Cardiac muscle cell (in vitro differentiated cells and primary cell): ENCODE measurements around the gene CHRND. TPM values are rescaled to one million over a fixed set of nuclear protein-coding genes. Genes with fewer than 3 reads are reported as not detected.

Source experiments
- DNase-seq, 2 donors: peaks; one replicate each; pipeline versions ENCODE4 v3.0.0 to v3.0.0-alpha.2; 2010 to 2017; ENCODE audit warnings: low read depth in 1 of 2, low spot score in 1 of 2
- H3K27ac ChIP-seq: fragments of 200-600 bp; sonication (generic); 2 replicates; pipeline ENCODE4 v1.5.1; 2016
- H3K27me3 ChIP-seq: fragments of 200-600 bp; sonication (generic); 2 replicates; pipeline ENCODE4 v1.6.0; 2016; ENCODE audit warnings: control low read depth
- H3K36me3 ChIP-seq: fragments of 200-600 bp; sonication (generic); 2 replicates; pipeline ENCODE4 v1.5.1; 2016; ENCODE audit warnings: control low read depth
- H3K4me1 ChIP-seq: fragments of 200-600 bp; sonication (generic); 2 replicates; pipeline ENCODE4 v1.8.1; 2017; ENCODE audit warnings: low read depth, mild to moderate bottlenecking, mixed run types
- H3K4me3 ChIP-seq: fragments of 200-600 bp; sonication (generic); 2 replicates; pipeline ENCODE4 v1.5.1; 2016; ENCODE audit warnings: mild to moderate bottlenecking
- H3K9me3 ChIP-seq: fragments of 200-600 bp; sonication (generic); 2 replicates; pipeline ENCODE4 v1.5.1; 2017; ENCODE audit warnings: low read depth, mild to moderate bottlenecking, control low read depth
- polyA plus RNA-seq: library from polyadenylated mRNA; unstranded; fragments of >200 nt; fragmentation: Nextera tagmentation; extraction: Ambion mirVana; gene quantifications from 2 replicates; pipeline ENCODE4 v1.2.1, GENCODE V29; 2016
- total RNA-seq: library from RNA; depleted of rRNA; stranded (reverse); fragments of >200 nt; gene quantifications from 2 replicates; pipeline ENCODE4 v1.2.3, GENCODE V29; 2016
- TF ChIP-seq, protein P1 (sequence below): IDR thresholded peaks from 2 replicates; pipeline ENCODE4 v1.5.1; 2012; ENCODE audit warnings: low read depth, mild to moderate bottlenecking, low read length

CHRND gene
- total and polyA plus RNA-seq, 2 experiments from 2014 or later: 0.05 to 0.09 TPM

DNA sequence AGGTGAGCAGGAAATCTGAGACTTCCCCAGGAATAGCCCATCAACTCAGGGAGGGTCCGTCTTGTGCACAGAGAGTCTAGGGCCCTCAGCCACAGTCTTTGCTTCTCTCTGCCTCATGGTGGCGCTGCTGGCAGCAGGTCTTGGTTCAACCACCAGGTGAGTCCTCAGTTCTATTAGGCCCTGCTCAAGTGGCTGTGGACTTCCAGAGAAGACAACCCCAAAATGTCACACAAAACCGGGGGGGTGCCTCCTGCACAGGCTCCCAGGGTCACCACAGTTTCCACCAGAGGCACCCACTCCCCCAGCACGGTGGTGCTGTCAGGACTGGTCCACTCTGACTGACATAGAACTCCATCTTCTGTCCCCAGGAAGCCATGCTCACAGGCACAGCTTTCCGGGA, 11.1 kb downstream of the CHRND start:
- Histone ChIP-seq H3K4me1 (peaks cover 15% of the 10 kb centered on the region), H3K36me3 (no peaks in the 10 kb centered on the region), H3K9me3 (no peaks in the 10 kb centered on the region), H3K27me3 (no peaks in the 10 kb centered on the region), H3K27ac (no peak overlapping the region), H3K4me3 (no peak overlapping the region)
- TF ChIP-seq, protein P1, sequence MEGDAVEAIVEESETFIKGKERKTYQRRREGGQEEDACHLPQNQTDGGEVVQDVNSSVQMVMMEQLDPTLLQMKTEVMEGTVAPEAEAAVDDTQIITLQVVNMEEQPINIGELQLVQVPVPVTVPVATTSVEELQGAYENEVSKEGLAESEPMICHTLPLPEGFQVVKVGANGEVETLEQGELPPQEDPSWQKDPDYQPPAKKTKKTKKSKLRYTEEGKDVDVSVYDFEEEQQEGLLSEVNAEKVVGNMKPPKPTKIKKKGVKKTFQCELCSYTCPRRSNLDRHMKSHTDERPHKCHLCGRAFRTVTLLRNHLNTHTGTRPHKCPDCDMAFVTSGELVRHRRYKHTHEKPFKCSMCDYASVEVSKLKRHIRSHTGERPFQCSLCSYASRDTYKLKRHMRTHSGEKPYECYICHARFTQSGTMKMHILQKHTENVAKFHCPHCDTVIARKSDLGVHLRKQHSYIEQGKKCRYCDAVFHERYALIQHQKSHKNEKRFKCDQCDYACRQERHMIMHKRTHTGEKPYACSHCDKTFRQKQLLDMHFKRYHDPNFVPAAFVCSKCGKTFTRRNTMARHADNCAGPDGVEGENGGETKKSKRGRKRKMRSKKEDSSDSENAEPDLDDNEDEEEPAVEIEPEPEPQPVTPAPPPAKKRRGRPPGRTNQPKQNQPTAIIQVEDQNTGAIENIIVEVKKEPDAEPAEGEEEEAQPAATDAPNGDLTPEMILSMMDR: peak; percentile 31
- peak in 1 of 2 donors; percentile 52 for DNase-seq

DNA sequence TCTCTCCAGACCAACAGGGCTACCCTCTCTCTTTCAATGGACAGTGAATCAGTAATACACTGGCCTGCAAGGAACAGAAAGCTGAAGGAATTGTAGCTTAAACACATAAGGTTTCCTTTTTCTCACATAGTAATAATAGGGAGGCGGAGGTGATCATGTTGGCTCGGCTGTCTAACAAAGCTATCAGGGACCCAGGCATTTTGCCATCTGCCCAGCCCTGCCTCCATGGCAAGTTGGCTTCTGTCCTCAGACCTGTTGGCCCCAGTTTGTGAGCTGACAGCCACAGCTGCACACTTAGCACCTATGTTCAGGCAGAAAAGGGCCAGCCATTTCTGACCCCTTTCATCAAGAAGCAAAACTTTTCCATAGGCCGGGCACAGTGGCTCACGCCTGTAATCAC, 11.5 kb downstream of the CHRND start:
- no peak for DNase-seq
- TF ChIP-seq, protein P1: no peak
- Histone ChIP-seq H3K9me3 (no peaks in the 10 kb centered on the region), H3K4me1 (peaks cover 15% of the 10 kb centered on the region), H3K27ac (no peak overlapping the region), H3K27me3 (no peaks in the 10 kb centered on the region), H3K4me3 (no peak overlapping the region), H3K36me3 (no peaks in the 10 kb centered on the region)

DNA sequence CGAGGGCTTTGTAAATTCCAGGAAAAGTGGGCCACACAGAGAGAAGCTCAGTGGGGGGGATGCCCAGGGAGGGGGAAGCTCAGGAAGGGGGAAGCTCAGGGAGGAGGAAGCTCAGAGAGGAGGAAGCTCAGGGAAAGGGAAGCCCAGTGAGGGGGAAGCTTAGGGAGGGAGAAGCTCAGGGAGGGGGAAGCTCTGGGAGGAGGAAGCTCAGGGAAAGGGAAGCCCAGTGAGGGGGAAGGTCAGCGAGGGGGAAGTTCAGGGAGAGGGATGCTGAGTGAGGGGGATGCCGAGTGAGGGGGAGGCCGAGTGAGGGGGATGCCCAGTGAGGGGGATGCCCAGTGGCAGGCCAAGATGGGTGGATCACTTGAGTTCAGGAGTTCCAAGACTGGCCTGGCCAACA, 12.7 kb downstream of the CHRND start:
- Histone ChIP-seq H3K27me3 (no peaks in the 10 kb centered on the region), H3K9me3 (no peaks in the 10 kb centered on the region), H3K4me1 (peaks cover 15% of the 10 kb centered on the region), H3K36me3 (no peaks in the 10 kb centered on the region), H3K27ac (no peak overlapping the region), H3K4me3 (no peak overlapping the region)
- no peak for DNase-seq
- TF ChIP-seq, protein P1: no peak

DNA sequence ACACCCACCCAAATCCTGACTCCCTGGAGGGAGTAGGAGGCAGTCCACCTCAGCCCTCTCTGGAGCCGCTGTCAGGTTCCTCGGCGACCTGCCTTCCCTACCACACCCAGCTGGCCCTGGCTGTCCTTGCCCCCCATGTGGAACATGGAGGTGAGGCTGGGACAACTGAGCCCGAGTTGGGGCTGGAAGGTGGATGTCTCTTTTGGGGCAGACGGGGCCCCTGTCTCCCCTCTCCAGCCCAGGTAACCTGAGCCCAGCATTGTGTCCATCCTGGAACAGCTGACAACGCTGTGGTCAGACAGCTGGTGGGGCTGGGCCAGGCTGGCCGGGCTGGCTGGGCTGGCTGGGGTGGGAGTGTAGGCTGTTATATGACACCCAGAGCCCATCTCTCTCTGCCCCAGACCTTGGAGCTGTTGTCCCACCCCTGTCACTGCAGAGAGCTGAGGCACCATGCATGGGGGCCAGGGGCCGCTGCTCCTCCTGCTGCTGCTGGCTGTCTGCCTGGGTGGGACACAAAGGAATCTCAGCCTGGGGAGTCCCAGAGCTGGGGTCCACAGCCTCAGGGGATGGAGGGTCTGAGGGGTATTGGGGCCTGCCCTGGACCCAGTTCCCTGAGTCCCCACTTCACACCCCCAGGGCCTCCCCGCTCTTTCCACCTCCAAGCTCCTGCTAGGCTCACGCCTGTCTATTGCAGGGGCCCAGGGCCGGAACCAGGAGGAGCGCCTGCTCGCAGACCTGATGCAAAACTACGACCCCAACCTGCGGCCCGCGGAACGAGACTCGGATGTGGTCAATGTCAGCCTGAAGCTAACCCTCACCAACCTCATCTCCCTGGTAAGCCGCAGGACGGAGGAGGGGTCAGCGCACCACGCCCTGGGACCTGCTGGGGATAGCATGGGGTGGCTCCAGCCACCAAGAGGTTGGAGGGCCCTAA, 13.6 kb downstream of the CHRND start, which contains the start of gene CHRNG:
Gene CHRNG (plus strand): TSS at position 395 of the 934 bp plus-strand sequence. CDS start 56 bp downstream, at position 451.
- no peaks in the 10 kb centered on the region for H3K36me3 ChIP-seq
- no peak within 1 kb of the TSS for H3K27ac ChIP-seq
- peaks cover 15% of the 10 kb centered on the region for H3K4me1 ChIP-seq
- no peaks in the 10 kb centered on the region for H3K9me3 ChIP-seq
- DNase-seq: peak in 1 of 2 donors; percentile 43
- H3K4me3 ChIP-seq: no peak within 1 kb of the TSS
- TF ChIP-seq, protein P1: no peak
- no peaks in the 10 kb centered on the region for H3K27me3 ChIP-seq

DNA sequence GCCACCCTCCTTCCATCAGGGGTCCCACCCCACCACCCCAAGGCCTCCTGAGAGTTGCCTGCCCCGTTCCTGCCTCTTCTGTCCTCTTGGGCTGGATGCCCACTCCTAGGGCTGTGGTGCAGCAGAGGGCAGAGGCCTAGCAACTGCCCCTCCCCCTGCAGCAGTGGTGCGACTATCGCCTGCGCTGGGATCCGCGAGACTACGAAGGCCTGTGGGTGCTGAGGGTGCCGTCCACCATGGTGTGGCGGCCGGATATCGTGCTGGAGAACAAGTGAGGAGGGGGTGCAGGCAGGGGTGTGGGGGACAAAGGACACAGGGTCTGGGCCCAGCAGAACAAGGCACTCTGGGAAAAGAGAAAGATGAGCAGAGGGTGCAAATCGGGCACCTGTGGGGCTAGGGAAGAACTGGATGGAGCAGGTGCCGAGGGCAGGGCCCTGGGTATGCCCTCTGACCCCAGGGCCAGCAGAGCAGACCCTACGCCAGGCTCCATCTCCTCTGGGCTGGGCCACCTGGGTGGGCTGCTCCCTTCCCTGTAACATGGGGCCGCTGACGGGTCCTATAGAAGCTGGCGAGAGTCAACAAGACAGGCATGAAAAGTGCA, 14.6 kb downstream of the CHRND start:
- H3K36me3 ChIP-seq: no peaks in the 10 kb centered on the region
- H3K4me3 ChIP-seq: no peak overlapping the region
- no peaks in the 10 kb centered on the region for H3K9me3 ChIP-seq
- H3K27me3 ChIP-seq: no peaks in the 10 kb centered on the region
- H3K4me1 ChIP-seq: peaks cover 15% of the 10 kb centered on the region
- H3K27ac ChIP-seq: no peak overlapping the region
- TF ChIP-seq, protein P1: no peak
- DNase-seq: no peak
